ENCODE data around the gene TOR1AIP2.
"Not testable (repeated sequence)": the region's sequence is repeated elsewhere in the genome, so short reads cannot be mapped to it uniquely, and the experiment has no call there.

GRCh38 chr1:179836686-179837445, 40.7 kb downstream of the TOR1AIP2 start:
- not testable (repeated sequence) for TF ChIP-seq CTCF, POLR2A (IDR thresholded peaks at IDR 0.05)

All from thyroid gland (tissue), 4 donors.